ENCODE data around the gene UFL1.
"Not testable (repeated sequence)": the region's sequence is repeated elsewhere in the genome, so short reads cannot be mapped to it uniquely, and the experiment has no call there.

UFL1 gene

GRCh38 chr6:96521644-96522464 lies at the start of gene UFL1:
TSS of gene UFL1 (plus strand) at chr6:96521806. CDS start at chr6:96521874, 68 bp downstream.
- DNase-seq (ENCODE audit: low read depth), result peak; percentile 91

GRCh38 chr6:96472291-96472690 lies 49.3 kb upstream of the UFL1 start:
- not testable (repeated sequence) for DNase-seq (ENCODE audit: low read depth)

GRCh38 chr6:96478695-96479094 lies 42.9 kb upstream of the UFL1 start:
- no peak for DNase-seq (ENCODE audit: low read depth)

- DNase-seq (ENCODE audit: low read depth), result no peak
Observed at GRCh38 chr6:96491926-96492325, 29.7 kb upstream of the UFL1 start.

- DNase-seq (ENCODE audit: low read depth), result peak; percentile 12
Observed at GRCh38 chr6:96499781-96500180, 21.8 kb upstream of the UFL1 start.

- DNase-seq (ENCODE audit: low read depth), result no peak
Observed at GRCh38 chr6:96502915-96503314, 18.7 kb upstream of the UFL1 start.

- DNase-seq (ENCODE audit: low read depth), result no peak
Observed at GRCh38 chr6:96505363-96505762, 16.2 kb upstream of the UFL1 start.

- no peak for DNase-seq (ENCODE audit: low read depth)
Observed at GRCh38 chr6:96509281-96509680, 12.3 kb upstream of the UFL1 start.

GRCh38 chr6:96520171-96521115 lies 1.2 kb upstream of the UFL1 start:
- no peak for DNase-seq (ENCODE audit: low read depth)

- no peak for DNase-seq (ENCODE audit: low read depth)
Observed at GRCh38 chr6:96521306-96521643, 331 bp upstream of the UFL1 start.

- DNase-seq (ENCODE audit: low read depth), result no peak
Observed at GRCh38 chr6:96522465-96523009, 931 bp downstream of the UFL1 start.

GRCh38 chr6:96528193-96528592 lies 6.6 kb downstream of the UFL1 start:
- DNase-seq (ENCODE audit: low read depth), result no peak

- DNase-seq (ENCODE audit: low read depth), result no peak
Observed at GRCh38 chr6:96532399-96532798, 10.8 kb downstream of the UFL1 start.

GRCh38 chr6:96537726-96538125 lies 16.1 kb downstream of the UFL1 start:
- DNase-seq (ENCODE audit: low read depth), result no peak

GRCh38 chr6:96542702-96543101 lies 21.1 kb downstream of the UFL1 start:
- DNase-seq (ENCODE audit: low read depth), result no peak

GRCh38 chr6:96545882-96546281 lies 24.3 kb downstream of the UFL1 start:
- no peak for DNase-seq (ENCODE audit: low read depth)

- no peak for DNase-seq (ENCODE audit: low read depth)
Observed at GRCh38 chr6:96547654-96548053, 26.0 kb downstream of the UFL1 start.

GRCh38 chr6:96554558-96554957 lies 33.0 kb downstream of the UFL1 start:
- no peak for DNase-seq (ENCODE audit: low read depth)

GRCh38 chr6:96559740-96560139 lies 38.1 kb downstream of the UFL1 start:
- DNase-seq (ENCODE audit: low read depth), result not testable (repeated sequence)

- no peak for DNase-seq (ENCODE audit: low read depth)
Observed at GRCh38 chr6:96562886-96563285, 41.3 kb downstream of the UFL1 start, which contains the start of gene FHL5. TSS of gene FHL5 (plus strand) at chr6:96563128. CDS start at chr6:96603614, 40,486 bp downstream.

GRCh38 chr6:96563853-96564252 lies 42.2 kb downstream of the UFL1 start:
- DNase-seq (ENCODE audit: low read depth), result no peak

GRCh38 chr6:96570053-96570452 lies 48.4 kb downstream of the UFL1 start:
- no peak for DNase-seq (ENCODE audit: low read depth)

GRCh38 chr6:96571551-96571950 lies 49.9 kb downstream of the UFL1 start:
- no peak for DNase-seq (ENCODE audit: low read depth)
